EH (cell line): ENCODE data around the gene ALDH1B1.
"Not testable (repeated sequence)": the region's sequence is repeated elsewhere in the genome, so short reads cannot be mapped to it uniquely, and the experiment has no call there.

Experiments used
- DNase-seq: peaks from one replicate; pipeline ENCODE4 v3.0.0-alpha.2; 2015; ENCODE audit warnings: low read depth

Gene ALDH1B1

DNA sequence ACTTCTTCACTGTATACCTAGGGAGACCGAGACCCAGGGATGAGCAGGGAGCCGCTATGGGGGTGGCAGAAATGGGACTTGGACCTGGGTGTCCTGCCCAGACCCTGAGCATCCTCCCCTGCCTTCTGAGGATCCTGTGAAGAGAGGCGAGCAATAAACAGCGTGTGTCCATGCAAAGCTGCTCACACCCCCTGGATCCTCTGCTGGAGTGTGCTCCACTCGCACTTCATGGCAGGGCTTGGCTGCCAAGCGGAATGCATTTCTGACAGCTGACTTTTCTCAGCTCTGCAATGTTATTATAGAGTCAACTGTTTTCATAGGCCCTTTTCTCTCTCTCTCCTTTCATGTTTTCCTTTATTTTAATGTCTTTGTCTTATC lies 31.0 kb upstream of the ALDH1B1 start:
- no peak for DNase-seq

DNA sequence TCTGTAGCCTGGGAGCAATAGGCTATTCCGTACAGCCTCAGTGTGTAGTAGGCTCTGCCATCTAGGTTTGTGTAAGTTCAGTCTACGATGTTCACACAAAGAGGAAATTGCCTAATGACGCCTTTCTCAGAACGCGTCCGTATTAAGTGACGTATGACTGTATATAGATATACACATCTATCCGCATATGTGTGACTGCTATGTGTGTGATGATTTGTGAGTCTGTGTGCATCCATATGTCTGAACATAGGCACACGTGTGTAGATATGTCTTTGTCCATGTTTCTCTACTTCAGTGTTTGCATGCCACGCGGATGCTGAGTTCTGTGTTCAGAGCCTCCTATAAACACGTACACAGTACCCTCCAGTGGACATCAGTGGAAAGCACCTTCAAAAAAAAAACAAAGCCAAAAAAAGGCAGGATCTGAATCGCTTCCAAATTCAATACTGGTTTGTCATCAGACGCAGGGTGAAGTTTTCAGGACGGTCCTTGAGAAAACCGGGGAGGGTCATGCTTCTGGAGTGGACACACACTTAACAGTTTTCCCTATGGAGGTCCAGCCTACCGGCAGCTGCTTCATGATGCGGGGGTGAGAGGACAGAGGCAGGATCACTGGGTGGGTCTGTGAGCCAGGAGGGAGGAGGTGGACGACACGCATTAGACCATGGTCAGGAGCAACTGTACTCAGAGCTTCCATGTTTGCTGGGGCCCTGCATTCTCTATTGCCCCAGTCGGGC lies 29.5 kb upstream of the ALDH1B1 start:
- peak; percentile 86 for DNase-seq

DNA sequence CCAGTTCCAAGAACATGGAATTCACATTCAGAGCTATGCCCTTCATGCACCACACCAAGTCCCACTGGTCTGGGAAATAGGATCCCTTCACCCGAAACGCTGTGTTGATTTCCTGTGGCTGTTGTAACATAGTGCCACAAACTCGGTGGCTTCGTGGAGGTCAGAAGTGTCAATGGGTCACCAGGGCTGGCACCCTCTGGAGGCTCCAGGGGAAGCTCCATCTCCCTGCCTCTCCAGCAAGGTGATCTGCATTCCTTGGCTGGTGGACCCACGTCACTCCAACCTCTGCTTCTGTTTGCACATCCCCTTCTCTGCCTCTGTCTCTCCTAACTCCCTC lies 28.9 kb upstream of the ALDH1B1 start:
- no peak for DNase-seq

DNA sequence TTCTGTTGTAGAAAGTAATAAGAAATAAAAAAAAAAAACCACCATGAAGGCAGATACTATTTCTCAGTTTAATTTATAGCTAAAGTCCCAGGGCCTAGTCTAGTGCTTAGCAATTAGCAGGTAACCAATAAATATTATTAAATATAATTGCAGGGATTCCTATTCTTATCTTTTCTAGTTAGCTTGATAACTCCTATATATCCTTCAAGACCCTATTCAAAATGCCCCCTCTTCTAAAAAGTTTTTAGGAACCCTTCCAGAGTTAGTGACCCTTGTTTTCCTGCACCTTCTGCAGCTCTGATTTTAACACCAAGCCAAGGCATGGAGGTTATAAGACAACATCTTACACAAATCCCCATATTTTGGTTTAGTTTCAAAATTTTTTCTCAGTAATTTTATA lies 24.6 kb upstream of the ALDH1B1 start:
- DNase-seq = no peak

DNA sequence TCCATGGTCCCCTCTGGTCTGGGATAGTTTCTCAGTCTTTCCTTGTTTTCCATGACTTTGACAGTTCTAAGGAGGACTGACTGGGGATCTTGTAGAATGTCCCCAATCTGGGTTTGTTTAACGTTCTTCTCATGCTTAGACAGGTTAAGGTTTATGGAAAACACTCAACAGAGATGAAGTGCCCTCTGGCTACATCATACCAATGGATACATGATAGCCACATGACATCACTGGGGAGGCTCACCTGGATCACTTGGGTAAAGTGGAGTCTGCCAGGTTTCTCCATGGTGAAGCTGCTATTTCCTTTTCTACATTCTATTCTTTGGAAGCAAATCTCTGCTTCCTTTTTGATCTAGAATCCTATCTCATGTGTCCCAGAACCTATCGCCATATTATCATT lies 23.8 kb upstream of the ALDH1B1 start:
- no peak for DNase-seq

DNA sequence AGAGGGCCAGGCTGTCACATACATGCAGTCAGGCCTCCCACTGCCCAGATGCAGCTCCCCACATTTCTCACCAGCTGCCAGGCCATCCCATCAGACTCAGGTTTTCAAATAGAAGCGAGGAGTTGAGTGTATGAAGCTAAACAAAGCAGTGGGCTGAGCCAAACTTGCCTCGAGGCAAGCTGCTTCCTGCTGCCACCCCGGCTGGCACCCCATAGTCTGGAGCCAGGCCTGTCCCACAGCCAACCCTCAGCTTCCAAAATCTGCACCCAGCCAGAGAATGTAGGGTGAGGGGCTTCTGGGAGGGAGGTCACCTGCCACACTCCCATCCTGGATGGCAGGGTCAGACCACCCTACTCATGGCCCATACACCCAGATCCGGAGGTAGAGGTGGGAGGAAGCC lies 22.3 kb upstream of the ALDH1B1 start:
- DNase-seq = no peak

DNA sequence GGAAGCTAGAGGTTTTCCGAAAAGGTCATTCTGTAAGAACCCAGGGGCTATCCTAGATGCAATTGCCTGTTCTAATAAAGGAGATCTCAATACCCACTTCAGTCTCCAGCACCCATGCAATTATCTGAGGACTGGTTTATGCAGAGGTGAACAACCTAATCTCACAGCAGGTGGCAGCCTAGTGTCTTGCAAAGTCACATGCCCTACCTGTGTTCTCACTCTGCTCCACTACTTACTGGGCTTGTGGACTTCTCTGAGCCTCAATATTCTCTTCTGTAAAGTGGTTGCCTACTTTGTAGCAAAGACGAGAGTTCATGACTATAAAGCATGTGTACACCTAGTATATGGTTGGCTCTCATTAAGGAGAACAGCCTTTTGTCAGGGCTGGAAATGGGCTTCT lies 21.0 kb upstream of the ALDH1B1 start:
- peak; percentile 43 for DNase-seq

DNA sequence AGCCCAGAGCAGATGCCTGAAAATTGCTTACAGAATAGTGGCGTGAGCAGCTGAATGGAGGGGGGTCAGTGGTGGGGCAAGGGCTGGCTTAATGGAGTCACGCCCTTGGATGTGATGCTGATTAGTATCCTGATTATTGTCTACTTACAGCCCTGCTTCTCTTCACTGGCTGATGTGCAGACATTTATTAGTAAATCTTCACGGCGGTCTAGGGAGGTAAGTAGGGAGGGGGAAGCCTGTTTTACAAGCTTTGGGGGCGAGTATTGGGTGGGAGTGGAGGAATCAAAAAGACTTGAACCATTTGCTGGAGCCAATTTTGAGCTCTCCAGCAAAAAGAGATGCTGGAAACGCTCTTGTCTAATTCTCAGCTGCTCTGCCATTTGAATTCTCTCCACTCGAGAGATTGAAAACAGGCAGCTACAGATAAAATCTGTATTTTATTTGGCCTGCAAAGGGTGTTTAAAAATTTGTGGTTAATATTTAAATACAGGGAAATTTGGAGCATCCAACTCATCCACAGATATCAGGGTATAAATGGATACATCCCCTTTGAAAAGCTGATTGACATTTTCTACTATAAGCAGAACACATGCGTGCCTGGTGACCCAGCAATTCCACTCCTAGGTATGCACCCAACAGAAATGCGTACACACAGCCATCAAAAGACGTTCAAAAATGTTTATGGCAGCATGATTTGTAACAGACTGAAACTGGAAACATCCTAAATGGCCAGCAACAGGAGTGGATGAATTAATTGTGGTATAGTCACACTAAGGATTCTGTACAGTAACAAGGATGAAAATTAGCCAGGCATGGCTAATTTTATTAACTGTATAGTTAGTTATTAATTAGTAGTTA lies 19.5 kb upstream of the ALDH1B1 start:
- no peak for DNase-seq

DNA sequence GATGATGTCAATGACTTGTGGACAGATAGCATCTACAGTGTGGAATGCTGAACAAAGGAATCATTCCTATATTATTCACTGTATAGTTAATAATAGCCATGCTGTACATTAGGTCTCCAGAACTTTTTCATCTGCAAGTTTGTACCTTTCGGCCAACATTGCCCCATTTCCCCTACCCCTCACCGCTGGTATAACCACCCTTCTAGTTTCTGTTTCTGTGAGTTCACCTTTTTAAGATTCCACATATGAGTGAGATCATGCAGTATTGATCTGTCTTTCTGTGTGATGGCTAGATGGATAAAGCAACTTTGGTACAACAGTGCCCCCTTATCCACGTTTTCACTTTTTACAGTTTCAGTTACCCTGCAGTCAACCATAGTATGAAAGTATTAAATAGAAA lies 18.8 kb upstream of the ALDH1B1 start:
- DNase-seq = no peak

DNA sequence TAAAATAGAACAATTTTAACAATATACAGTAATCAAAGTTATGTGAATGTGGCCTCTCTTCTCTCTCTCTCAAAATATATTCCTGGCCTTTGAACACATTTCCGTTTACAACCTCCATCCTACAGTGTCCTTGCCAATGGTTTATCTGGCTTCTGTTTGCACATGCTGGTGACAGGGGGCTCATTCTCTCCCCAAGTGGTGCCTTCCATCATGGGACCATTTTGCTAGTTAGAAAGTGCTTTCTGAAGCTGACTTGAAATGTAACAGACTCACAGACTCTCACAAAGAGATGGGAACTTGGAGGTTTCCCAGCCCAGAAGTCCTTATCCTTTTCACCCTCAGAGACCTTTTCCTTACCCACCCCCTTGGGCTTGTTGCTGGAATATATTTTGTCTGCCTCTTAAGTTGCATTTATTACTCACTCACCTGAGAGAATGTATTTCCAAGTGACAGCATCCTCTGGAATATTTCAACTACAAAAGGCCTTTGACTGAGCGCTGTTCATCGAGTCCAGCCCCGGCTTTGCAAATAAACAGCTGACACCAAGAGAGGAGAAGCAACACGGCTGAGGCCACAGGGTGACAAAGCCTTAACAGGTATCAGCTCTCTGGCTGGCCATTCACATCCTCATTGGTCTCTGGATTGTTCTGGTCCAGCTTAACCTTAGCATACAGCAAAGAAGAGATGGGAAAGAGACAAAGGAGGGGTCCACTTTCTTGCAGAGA lies 17.5 kb upstream of the ALDH1B1 start:
- DNase-seq = no peak

DNA sequence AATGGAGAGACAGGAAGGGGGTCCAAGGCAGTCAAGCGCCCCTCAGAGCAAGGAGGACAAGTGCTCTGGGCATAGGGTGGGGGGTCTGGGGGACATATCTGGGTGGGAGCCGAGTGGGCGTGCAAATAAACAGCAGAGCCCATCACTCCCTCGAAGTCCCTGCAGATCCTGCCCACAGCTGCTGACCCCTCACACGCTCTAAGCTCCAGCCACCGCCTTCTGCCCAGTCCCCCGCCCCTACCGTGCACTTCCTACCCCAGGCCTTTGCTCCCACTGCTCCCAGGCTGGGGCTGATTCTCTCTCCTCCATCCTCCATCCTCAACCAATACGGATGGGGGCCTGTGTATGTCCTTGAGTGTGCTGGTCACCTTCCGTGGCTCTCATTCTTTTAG lies 16.9 kb upstream of the ALDH1B1 start:
- DNase-seq = no peak

DNA sequence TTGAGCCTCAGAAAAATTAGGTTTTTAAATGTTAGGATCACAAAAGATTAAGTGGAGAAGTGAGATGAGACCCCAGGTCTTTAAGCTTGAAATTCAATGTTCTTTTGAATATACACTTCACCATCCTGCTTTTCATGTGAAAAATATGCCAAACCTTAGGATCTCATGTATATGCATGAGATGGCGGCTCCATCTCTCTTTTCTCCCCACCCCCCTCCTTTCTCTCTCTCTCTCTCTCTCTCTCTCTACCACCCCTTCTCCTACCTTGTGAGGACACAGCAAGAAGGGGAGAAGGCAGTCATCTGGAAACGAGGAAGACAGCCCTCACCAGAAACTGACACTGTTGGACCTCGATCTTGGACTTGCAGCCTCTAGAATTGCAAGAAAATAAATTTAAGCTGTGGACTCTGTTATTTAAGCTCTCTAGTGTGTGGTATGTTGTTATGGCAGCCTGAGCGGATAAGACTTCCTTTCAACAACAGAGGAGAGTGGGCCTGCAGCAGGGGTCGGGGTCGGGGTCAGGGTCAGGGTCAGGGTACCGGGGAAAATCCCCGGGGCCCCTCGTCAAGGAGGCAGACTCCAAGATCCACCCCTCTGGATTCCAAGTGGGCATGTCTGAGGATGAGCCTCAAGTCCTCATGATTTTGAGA lies 16.4 kb upstream of the ALDH1B1 start:
- no peak for DNase-seq

DNA sequence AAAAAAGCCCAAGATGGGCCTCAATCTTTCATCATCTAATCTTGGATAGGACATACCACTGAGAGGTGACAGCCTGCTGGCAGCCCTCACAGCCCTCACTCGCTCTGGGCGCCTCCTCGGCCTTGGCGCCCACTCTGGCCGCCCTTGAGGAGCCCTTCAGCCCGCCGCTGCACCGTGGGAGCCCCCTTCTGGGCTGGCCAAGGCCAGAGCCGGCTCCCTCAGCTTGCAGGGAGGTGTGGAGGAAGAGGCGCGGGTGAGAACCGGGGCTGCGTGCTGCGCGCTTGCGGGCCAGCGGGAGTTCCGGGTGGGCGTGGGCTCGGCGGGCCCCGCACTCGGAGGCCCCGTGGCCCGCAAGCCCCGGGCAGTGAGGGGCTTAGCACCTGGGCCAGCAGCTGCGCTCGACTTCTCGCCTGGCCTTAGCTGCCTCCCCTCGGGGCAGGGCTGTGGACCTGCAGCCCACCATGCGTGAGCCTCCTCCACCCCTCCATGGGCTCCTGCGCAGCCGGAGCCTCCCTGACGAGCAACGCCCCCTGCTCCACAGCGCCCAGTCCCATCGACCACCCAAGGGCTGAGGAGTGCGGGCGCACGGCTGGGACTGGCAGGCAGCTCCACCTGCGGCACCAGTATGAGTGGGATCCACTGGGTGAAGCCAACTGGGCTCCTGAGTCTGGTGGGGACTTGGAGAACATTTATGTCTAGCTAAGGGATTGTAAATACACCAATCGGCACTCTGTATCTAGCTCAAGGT lies 15.0 kb upstream of the ALDH1B1 start:
- not testable (repeated sequence) for DNase-seq

DNA sequence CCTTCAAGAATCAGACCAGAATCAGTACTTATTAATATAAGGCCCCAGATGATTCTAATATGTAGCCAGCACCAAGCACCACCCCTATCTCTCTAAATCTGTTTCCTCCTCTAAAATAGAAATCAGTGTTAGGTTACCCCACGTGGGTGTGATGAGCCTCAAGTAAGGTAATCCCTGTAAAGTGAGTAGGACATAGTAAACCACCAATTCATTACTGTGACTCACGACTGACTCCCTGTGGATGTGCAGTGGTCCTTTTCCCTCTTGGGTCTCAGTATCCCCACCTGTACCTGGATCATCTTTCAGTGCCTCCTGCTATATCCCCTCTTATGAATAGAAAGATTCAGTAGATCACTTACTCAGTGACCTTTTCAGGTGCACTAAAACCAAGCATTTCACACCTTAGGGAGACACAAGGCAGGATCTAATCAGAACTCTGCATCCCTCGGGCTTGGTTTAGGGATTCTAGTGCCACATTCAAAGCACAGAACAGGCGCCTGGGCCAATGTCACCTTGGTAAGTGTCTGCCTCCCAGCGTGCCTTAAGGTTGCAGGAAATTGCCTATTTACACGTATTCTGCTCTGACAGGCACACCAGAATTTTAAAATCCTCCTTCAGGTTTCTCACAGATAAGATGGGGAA lies 12.2 kb upstream of the ALDH1B1 start:
- DNase-seq = peak; percentile 17

DNA sequence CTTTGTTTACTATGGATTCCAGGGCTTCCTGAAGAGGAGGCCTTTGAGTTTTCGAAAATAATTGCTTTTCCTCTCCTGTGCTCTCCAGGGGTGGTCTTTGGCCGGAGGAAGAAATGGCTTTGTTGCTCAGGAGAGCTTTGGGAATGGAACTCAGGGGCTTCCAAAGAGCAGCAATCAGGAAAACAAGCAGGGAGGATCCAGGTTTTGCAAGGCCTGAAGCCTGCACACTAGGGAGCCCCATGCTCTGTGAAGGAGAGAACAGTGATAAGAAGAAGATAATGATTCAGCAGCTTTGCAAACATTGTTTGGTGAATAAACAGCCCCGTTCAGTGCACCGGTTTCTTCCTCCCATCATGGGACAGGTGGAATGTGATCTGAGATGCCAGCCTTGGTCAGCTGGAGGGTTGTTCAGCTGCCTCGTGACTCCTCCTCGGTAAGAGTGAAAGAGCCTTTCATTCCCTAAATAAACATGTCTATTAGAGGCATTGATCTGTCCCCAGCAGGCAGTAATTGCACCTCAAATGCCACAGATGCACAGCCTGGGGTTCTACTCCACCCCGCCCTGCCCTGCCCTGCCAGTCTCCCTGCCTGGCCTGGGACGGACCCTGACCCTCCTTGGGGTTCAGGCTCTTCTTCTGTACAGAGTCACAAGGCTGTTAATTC lies 11.5 kb upstream of the ALDH1B1 start:
- no peak for DNase-seq

DNA sequence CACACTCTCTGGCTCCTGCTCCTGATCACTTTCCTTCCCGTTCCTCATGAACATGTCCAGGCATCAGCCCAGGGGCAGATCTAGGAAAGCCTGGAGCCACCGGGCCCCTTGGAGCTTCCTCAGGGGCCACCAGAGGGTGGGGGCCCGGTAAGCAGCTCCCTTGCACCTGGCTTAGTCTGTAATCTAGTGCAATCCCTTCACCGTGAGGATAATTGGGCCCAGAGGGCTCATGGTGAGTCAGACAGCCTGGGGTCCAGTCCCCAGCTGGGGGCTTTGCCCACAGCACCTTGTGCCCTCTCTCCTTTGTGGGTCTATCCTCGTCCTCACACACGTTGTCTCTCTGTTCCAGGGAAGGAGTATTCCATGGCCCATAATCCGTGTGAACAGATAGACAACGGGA lies 10.4 kb upstream of the ALDH1B1 start:
- DNase-seq = no peak

DNA sequence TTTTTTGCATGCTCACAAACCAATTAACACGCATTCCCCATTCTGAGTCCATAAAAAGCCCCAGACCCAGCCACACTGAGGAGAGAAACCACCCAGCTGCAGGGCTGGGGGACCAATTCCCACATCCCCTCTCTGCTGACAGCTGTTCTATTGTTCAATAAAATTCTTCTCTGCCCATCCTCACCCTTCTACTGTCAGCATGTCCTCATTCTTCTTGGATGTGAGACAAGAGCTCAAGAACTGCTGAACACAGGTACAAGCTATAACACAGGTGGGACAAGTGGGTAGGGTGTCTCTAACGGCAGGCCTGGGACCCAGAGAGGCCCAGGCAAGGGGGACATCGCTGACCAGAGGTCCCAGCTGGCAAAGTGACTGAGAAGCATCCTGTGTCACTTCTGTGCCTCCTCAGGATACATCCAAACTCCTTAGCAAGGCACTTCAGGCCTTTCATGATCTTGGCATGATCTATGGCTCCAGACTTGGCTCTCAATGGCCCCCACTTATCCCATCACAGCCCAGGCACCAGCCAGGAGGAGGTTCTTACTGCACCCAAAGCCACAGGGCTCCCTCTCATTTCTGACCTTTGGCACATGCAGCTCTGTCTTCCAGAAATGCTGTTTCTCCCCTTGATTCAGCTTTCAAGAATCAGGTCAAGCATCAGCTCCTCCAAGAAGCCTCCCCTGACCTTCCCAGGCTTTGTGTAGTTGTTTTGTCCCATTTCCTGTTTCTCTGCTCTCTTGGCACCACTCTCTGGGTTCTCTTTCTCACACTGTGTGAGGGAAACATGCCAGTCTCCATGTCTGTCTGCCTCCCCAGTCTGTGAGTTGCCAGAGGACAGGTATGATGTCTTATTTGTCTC lies 7.3 kb upstream of the ALDH1B1 start:
- DNase-seq = peak; percentile 45

DNA sequence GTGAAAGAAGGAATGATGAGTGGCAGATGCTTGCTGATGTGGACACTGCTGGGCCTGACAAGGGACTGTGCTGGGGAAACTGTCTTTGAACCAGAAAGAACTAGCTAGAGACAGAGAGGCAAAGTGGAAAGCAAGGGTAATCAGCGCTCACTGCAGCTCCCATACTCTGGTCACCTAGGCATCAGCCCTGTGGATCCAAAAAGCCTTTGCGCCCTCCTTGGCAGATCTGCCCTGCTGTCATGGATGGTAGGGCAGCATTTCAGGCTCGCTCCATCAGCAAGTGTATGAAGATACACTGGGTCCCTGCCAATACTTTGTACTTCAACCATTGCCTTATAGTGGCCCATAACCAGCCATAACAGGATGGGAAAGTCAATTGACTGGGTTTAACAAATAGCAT lies 6.6 kb upstream of the ALDH1B1 start:
- DNase-seq = no peak

DNA sequence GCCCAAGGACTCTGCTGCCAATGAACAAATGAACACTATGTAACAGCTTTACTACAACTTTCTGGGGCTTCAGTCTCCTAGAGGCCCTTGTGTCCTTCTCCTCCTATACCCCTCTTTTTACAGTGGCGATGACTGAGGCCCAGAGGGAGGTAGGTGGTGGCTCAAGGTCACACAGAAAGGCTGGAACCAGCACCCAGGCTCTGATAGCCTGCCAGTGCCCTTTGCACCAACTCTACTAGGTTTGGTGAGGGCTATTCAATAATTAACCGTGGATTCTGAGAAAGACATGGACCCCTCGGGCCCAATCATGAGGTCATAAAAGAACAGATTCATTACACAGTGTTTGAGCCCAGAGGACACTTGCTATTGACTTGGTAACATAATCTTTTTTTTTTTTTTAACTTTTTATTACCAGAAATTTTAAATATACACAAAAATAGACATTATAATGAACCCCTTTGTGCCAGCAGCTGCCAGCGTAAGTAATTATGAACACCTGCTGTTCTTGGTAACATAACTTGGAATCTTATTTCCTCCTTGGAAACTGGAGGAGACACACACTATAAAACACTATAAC lies 6.1 kb upstream of the ALDH1B1 start:
- DNase-seq = no peak
